Measurements from ENCODE around the gene PLSCR5.

The PLSCR5 gene

GRCh38 chr3:146569314-146569713, 35.8 kb downstream of the PLSCR5 start:
- TF ChIP-seq MYC (IDR thresholded peaks at IDR 0.05; ENCODE audit: low read depth, low read length) = no peak
- TF ChIP-seq CTCF (IDR thresholded peaks at IDR 0.05; ENCODE audit: low read depth, low read length) = no peak
- TF ChIP-seq POLR2A (IDR thresholded peaks at IDR 0.05; ENCODE audit: extremely low read depth, insufficient read length) = no peak
- TF ChIP-seq MAX (IDR thresholded peaks at IDR 0.05; ENCODE audit: low read depth, low read length) = no peak
- no peak for DNase-seq (ENCODE audit: low read depth)
- no peak overlapping the region for H3K4me3 ChIP-seq (ENCODE audit: low read depth, low read length)

- DNase-seq (ENCODE audit: low read depth) = no peak
- TF ChIP-seq MYC (IDR thresholded peaks at IDR 0.05; ENCODE audit: low read depth, low read length) = no peak
These were observed 39.0 kb downstream of the PLSCR5 start for GRCh38 chr3:146566138-146566537.

GRCh38 chr3:146561879-146562278, 43.3 kb downstream of the PLSCR5 start:
- TF ChIP-seq MYC (IDR thresholded peaks at IDR 0.05; ENCODE audit: low read depth, low read length) (no peak), MAX (IDR thresholded peaks at IDR 0.05; ENCODE audit: low read depth, low read length) (no peak), POLR2A (IDR thresholded peaks at IDR 0.05; ENCODE audit: extremely low read depth, insufficient read length) (no peak), CTCF (IDR thresholded peaks at IDR 0.05; ENCODE audit: low read depth, low read length) (no peak)
- DNase-seq (ENCODE audit: low read depth) = no peak
- H3K4me3 ChIP-seq (ENCODE audit: low read depth, low read length) = no peak overlapping the region

More at GRCh38 chr3:146566138-146566537, 39.0 kb downstream of the PLSCR5 start:
- H3K4me3 ChIP-seq (ENCODE audit: low read depth, low read length) = no peak overlapping the region

GRCh38 chr3:146561463-146561862, 43.7 kb downstream of the PLSCR5 start:
- no peak overlapping the region for H3K4me3 ChIP-seq (ENCODE audit: low read depth, low read length)
- TF ChIP-seq POLR2A (IDR thresholded peaks at IDR 0.05; ENCODE audit: extremely low read depth, insufficient read length) (no peak), MAX (IDR thresholded peaks at IDR 0.05; ENCODE audit: low read depth, low read length) (no peak), CTCF (IDR thresholded peaks at IDR 0.05; ENCODE audit: low read depth, low read length) (no peak), MYC (IDR thresholded peaks at IDR 0.05; ENCODE audit: low read depth, low read length) (no peak)
- no peak for DNase-seq (ENCODE audit: low read depth)

- H3K4me3 ChIP-seq (ENCODE audit: low read depth, low read length) = no peak overlapping the region
- no peak for DNase-seq (ENCODE audit: low read depth)
- TF ChIP-seq MYC (IDR thresholded peaks at IDR 0.05; ENCODE audit: low read depth, low read length) (no peak), CTCF (IDR thresholded peaks at IDR 0.05; ENCODE audit: low read depth, low read length) (no peak), POLR2A (IDR thresholded peaks at IDR 0.05; ENCODE audit: extremely low read depth, insufficient read length) (no peak), MAX (IDR thresholded peaks at IDR 0.05; ENCODE audit: low read depth, low read length) (no peak)
These were observed 44.5 kb downstream of the PLSCR5 start for GRCh38 chr3:146560678-146561077.

GRCh38 chr3:146559388-146559787, 45.8 kb downstream of the PLSCR5 start:
- no peak for DNase-seq (ENCODE audit: low read depth)
- no peak overlapping the region for H3K4me3 ChIP-seq (ENCODE audit: low read depth, low read length)
- no peak for TF ChIP-seq POLR2A (IDR thresholded peaks at IDR 0.05; ENCODE audit: extremely low read depth, insufficient read length)
- TF ChIP-seq MAX (IDR thresholded peaks at IDR 0.05; ENCODE audit: low read depth, low read length) = no peak
- TF ChIP-seq CTCF (IDR thresholded peaks at IDR 0.05; ENCODE audit: low read depth, low read length) = no peak
- TF ChIP-seq MYC (IDR thresholded peaks at IDR 0.05; ENCODE audit: low read depth, low read length) = no peak

Measured in NB4 (cell line).